Glutamatergic neuron (in vitro differentiated cells): ENCODE data around the gene VPS52. TPM values are rescaled to one million over a fixed set of nuclear protein-coding genes. Genes with fewer than 3 reads are reported as not detected.
A peak's percentile ranks its signal among the peaks of the same experiment; 100 is the strongest.

Experiments
- DNase-seq: peaks from one replicate; pipeline ENCODE4 v3.0.0; 2022
- H3K27ac Mint-ChIP-seq: one replicate; pipeline ENCODE4 v1.8.0; 2020; ENCODE audit warnings: mild to moderate bottlenecking, mixed read lengths, inconsistent platforms; ENCODE audit not compliant: unreplicated experiment
- H3K27me3 Mint-ChIP-seq: one replicate; pipeline ENCODE4 v1.8.0; 2020; ENCODE audit warnings: mild to moderate bottlenecking, moderate library complexity, mixed read lengths, inconsistent platforms; ENCODE audit not compliant: unreplicated experiment
- H3K36me3 Mint-ChIP-seq: one replicate; pipeline ENCODE4 v1.8.0; 2020; ENCODE audit warnings: mild to moderate bottlenecking, mixed read lengths, inconsistent platforms; ENCODE audit not compliant: unreplicated experiment
- H3K4me1 Mint-ChIP-seq: one replicate; pipeline ENCODE4 v1.8.0; 2020; ENCODE audit warnings: mild to moderate bottlenecking, low read depth, mixed read lengths, inconsistent platforms; ENCODE audit not compliant: unreplicated experiment
- H3K4me3 Mint-ChIP-seq: one replicate; pipeline ENCODE4 v1.8.0; 2020; ENCODE audit warnings: mild to moderate bottlenecking, mixed read lengths, inconsistent platforms; ENCODE audit not compliant: unreplicated experiment
- H3K9me3 Mint-ChIP-seq: one replicate; pipeline ENCODE4 v1.8.0; 2020; ENCODE audit warnings: mild to moderate bottlenecking, moderate library complexity, mixed read lengths, inconsistent platforms; ENCODE audit not compliant: unreplicated experiment
- CTCF ChIP-seq: fragments of 200-600 bp; sonication (generic); IDR thresholded peaks from one replicate; pipeline ENCODE4 v1.5.0; 2021; ENCODE audit not compliant: partially characterized antibody, unreplicated experiment
- total RNA-seq: library from RNA; stranded (reverse); fragmentation: NEBNext Ultra II Directional; extraction: Animal tissue kit (Norgen Biotek cat#: 25700); gene quantifications from one replicate; pipeline ENCODE4 v1.2.1, GENCODE V29; 2021; ENCODE audit not compliant: unreplicated experiment

The VPS52 gene
- total RNA-seq, 1 donor from 2014 or later = 50.9 TPM

DNA sequence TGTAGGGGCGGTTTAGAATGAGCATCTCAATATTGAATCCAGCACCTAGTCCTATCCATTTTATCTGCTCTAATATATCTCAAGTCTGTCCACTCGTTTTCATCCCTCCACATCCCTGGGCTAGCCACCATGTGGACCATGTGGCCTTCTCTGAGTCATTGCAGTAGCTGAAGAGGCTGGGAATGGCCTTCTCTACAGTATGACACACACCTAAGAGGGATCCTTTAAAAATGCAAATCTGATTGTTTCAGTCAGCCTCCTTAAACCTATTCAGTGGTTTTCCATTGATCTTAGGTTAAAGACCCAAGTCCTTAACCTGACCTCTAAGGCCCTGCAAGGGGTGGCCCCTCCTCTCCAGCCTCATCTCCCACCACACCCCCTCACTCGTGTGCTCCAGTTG lies 54.0 kb downstream of the VPS52 start:
- Mint-ChIP-seq H3K4me1 (peaks cover under 1% of the 10 kb centered on the region), H3K27me3 (peaks cover 14% of the 10 kb centered on the region), H3K36me3 (no peaks in the 10 kb centered on the region), H3K27ac (no peak overlapping the region), H3K9me3 (peaks cover 4% of the 10 kb centered on the region), H3K4me3 (no peak overlapping the region)
- no peak for DNase-seq
- no peak for TF ChIP-seq CTCF

DNA sequence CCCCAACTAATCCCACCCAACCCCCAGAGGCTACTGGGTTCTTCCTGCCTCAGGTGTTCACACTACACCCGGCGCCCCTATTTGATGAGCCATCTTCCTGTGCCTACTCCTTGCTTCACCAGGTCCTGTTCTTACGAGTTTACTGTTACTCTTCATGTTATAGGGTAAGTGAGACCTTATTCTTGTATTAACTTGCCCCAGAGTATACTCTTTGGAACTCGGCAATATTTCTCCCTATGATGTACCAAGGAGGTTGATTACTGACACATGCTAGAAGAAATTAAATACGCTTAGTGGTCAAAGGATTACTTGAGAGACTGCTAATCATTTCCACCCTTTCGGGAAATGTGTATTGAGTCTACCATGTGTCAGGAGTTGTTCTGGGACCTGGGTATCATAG lies 54.4 kb downstream of the VPS52 start:
- no peak for TF ChIP-seq CTCF
- no peak for DNase-seq

DNA sequence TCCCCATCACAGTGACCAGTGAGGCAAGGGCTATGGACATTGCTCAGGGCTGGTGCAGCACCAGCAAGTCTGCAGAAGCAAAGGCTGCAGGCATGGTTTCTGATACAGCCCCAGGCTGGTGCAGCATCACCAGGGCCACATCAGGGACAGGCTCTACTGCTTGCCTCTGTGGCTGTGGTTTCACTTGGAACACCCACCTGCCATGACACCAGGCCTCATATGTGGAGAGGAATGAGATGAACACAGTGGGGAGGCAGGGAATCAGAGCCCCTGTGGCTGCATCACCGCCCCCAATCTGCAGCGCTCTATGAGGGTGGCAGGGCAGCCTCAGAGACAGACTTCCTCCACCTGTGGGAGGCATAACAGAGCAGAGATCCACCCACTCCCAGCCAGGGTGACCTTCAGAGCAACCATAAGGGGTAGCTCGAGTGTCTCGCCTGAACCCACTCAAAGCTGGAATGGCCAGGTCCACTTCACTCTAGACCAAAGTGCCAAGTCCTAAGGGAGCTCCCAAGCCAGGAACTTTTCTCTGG lies 55.5 kb downstream of the VPS52 start:
- Mint-ChIP-seq H3K4me3 (no peak overlapping the region), H3K36me3 (no peaks in the 10 kb centered on the region), H3K27me3 (peaks cover 17% of the 10 kb centered on the region), H3K4me1 (peaks cover 3% of the 10 kb centered on the region), H3K27ac (no peak overlapping the region), H3K9me3 (peaks cover 4% of the 10 kb centered on the region)
- TF ChIP-seq CTCF = no peak
- DNase-seq = no peak

More for the DNA sequence above, 54.4 kb downstream of the VPS52 start:
- Mint-ChIP-seq H3K27ac (no peak overlapping the region), H3K27me3 (peaks cover 14% of the 10 kb centered on the region), H3K4me1 (peaks cover 3% of the 10 kb centered on the region), H3K4me3 (no peak overlapping the region), H3K36me3 (no peaks in the 10 kb centered on the region), H3K9me3 (peaks cover 4% of the 10 kb centered on the region)

DNA sequence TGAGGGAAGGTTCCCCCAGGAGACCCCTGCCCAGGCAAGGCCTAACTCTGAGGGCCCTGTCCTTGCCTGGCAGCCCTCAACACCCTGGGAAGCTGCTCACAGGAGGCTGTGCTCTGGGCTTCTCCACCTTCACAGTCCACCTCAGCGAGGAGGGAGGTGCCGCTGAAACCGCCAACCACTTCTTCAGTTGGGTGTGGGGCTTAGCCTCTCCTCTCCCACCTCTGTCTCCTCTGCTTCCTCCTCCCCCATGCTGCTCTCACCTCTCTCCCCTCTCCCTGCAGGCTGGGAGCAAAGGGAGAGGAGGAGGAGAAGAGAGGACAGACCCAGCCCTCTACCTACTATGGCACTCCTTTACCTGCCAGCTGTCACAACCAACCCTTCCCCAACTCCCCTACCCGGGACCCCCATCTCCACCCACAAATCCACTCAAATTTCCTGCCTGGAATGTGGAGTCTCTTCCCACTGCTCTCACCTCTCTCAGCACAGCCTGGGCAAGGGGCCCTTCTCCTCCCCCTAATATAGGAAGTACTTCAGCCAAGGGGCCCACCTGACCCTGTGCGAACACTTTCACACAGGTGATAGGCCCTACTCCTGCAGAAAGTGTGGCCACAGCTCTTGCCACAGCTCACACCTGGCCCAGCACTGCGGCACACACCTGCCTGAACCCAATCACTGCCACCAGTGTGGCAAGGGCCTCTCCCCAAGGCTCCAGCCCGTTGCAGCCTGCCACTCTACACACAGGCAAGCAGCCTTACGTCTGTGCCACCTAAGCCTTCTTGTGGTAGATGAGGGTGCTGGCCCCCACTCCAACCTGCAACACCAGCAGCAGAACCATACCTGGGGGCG lies 56.2 kb downstream of the VPS52 start:
- Mint-ChIP-seq H3K27me3 (peaks cover 17% of the 10 kb centered on the region), H3K4me1 (peaks cover 3% of the 10 kb centered on the region), H3K36me3 (no peaks in the 10 kb centered on the region), H3K4me3 (no peak overlapping the region), H3K27ac (no peak overlapping the region), H3K9me3 (peaks cover 4% of the 10 kb centered on the region)
- TF ChIP-seq CTCF = no peak
- no peak for DNase-seq

DNA sequence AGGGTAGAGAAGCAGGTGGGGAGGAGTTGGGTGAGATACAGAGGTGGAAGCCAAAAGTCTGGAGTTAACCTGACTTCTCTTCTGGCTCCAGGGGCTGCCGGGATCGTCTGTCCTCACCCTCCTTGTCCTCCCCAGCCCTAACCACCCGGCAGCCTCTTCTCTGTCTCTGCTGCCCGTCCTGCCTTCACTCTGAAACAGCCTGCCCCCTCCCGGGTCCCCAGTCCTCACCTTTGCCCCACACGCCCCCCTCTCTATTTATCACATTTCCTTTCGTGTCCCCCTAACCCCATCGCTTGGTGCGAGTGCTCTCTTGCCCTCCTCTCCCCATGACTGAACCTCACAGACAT lies 57.7 kb downstream of the VPS52 start:
- H3K27ac Mint-ChIP-seq = no peak overlapping the region
- peak overlapping the region; percentile 89 for H3K4me3 Mint-ChIP-seq
- no peak for DNase-seq
- H3K9me3 Mint-ChIP-seq = peaks cover 6% of the 10 kb centered on the region
- peaks cover 3% of the 10 kb centered on the region for H3K4me1 Mint-ChIP-seq
- TF ChIP-seq CTCF = no peak
- no peaks in the 10 kb centered on the region for H3K36me3 Mint-ChIP-seq
- H3K27me3 Mint-ChIP-seq = peaks cover 20% of the 10 kb centered on the region
